Brain microvascular endothelial cell (primary cell): ENCODE data around the gene GALNT12.

Source experiments
- DNase-seq: peaks from one replicate; pipeline ENCODE4 v3.0.0-alpha.2; 2020
- H3K27ac ChIP-seq: fragments of 250-450 bp; sonication (Bioruptor Pico); 2 replicates; pipeline ENCODE4 v1.5.1; 2020; ENCODE audit warnings: mild to moderate bottlenecking, moderate library complexity
- H3K27me3 ChIP-seq: fragments of 250-450 bp; sonication (Bioruptor Pico); replicated peaks from 2 replicates; pipeline ENCODE4 v1.5.1; 2020; ENCODE audit warnings: mild to moderate bottlenecking
- H3K36me3 ChIP-seq: fragments of 250-450 bp; sonication (Bioruptor Pico); replicated peaks from 2 replicates; pipeline ENCODE4 v1.5.1; 2020; ENCODE audit warnings: mild to moderate bottlenecking
- H3K4me3 ChIP-seq: 2 replicates; pipeline ENCODE4 v1.5.1; 2011; ENCODE audit warnings: low read depth, mild to moderate bottlenecking, control low read depth, low read length, moderate library complexity
- in situ Hi-C: cut with HindIII; loops from 2 replicates; pipeline ENCODE4 v1.10.0; 2017; ENCODE audit warnings: low sequenced_read_pairs, low pct_ligation_motif_present
- TF ChIP-seq, protein P1 (sequence below): IDR thresholded peaks from 2 replicates; pipeline ENCODE4 v1.5.1; 2011; ENCODE audit warnings: low read depth, mild to moderate bottlenecking, moderate library complexity, low read length, control low read depth, inconsistent platforms; ENCODE audit errors: missing control alignments

The GALNT12 gene

DNA sequence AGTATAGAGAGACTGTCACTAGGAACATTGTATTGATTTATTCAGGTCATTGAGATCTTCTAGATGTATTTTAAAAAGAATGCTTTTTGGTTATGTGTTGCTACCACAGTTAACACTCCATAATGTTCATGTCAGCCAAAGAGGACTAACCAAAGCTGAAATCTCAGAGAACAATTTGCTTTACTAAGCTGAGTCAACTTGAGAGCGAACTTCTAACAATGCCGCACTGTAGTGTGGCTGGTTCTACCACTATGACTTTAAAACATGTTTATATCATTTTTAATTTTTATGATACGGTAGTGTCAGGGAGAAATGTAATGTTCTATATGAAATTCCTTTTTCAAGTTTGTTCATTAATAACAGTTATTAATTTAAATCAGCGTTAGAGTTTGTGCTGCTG is 42.1 kb downstream of the GALNT12 start:
- H3K27ac ChIP-seq = no peak overlapping the region
- TF ChIP-seq, protein P1, sequence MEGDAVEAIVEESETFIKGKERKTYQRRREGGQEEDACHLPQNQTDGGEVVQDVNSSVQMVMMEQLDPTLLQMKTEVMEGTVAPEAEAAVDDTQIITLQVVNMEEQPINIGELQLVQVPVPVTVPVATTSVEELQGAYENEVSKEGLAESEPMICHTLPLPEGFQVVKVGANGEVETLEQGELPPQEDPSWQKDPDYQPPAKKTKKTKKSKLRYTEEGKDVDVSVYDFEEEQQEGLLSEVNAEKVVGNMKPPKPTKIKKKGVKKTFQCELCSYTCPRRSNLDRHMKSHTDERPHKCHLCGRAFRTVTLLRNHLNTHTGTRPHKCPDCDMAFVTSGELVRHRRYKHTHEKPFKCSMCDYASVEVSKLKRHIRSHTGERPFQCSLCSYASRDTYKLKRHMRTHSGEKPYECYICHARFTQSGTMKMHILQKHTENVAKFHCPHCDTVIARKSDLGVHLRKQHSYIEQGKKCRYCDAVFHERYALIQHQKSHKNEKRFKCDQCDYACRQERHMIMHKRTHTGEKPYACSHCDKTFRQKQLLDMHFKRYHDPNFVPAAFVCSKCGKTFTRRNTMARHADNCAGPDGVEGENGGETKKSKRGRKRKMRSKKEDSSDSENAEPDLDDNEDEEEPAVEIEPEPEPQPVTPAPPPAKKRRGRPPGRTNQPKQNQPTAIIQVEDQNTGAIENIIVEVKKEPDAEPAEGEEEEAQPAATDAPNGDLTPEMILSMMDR = no peak
- no peak for DNase-seq
- no peaks in the 10 kb centered on the region for H3K27me3 ChIP-seq
- in situ Hi-C loops = loop anchor here (25.0 kb wide), 1 partner anchor 288 kb away; no protein-coding TSS in a partner anchor
- no peaks in the 10 kb centered on the region for H3K36me3 ChIP-seq
- H3K4me3 ChIP-seq = no peak overlapping the region

DNA sequence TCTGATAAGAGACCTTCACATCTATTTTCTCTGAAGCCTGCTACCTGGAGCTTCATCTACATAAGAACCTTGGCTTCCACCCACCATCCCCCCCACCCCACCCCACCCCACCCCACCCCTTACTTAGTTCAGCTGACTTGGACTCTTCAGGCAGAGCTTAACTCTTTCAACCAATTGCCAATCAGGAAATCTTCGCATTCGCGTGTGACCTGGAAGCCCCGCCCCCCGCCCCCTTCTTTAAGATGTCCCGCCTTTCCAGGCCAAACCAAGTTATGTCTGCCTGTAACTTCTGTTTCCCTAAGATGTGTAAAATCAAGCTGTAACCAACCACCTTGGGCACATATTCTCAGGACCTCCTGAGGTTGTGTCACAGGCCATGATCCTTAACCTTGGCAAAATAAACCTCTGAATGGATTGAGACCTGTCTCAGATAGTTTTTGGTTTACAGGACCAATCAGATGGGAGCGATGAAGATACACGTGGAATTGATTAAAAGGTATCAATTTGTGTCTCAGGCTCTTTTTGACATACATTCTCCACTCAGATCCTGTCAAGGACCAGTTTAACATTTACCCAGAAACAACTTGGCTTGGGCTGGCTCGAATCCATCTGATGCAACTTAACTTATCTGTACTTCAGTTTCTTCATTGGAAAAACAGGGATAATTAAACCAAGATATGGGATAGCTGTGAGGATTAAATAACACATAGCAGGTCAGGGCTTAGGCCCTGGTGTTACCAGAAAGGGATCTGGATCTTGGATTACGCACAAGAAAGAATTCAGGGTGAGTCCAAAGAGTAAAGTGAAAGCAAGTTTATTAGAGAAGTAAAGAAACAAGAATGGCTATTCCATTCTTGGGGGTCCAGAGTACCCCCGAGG is 43.6 kb downstream of the GALNT12 start:
- in situ Hi-C loops = loop anchor here (25.0 kb wide), 1 partner anchor 136 kb away; no protein-coding TSS in a partner anchor
- TF ChIP-seq, protein P1 = no peak
- H3K27ac ChIP-seq = no peak overlapping the region
- no peaks in the 10 kb centered on the region for H3K27me3 ChIP-seq
- no peaks in the 10 kb centered on the region for H3K36me3 ChIP-seq
- H3K4me3 ChIP-seq = no peak overlapping the region
- no peak for DNase-seq

DNA sequence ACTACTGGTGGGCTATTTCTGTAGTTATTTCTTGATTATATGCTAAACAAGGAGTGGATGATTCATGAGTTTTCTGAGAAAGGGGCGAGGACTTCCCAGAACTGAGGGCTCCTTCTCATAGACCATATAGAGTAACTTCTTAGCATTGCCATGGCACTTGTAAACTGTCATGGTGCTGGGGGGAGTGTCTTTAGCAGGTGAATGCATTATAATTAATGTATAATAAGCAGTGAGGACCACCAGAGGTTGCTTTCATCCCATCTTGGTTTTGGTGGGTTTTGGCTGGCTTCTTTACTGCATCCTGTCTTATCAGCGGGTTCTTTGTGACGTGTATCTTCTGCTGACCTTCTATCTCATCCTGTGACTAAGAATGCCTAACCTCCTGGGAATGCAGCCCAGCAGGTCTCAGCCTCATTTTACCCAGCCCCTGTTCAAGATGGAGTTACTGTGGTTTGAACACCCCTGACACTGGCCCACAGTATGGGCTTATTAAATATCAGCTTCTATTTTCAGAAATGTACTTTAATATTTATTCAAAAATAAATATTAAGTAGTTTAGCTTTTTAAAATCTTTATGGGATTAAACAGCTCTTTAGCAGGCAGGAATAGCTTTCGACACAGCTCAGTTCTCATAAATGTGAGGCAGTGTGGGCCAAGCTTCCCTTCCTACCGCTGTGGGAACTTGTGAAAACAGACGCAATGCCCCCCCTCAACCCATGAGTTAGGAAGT is 44.4 kb downstream of the GALNT12 start:
- H3K4me3 ChIP-seq = no peak overlapping the region
- in situ Hi-C loops = loop anchor here (25.0 kb wide), 1 partner anchor 135 kb away; no protein-coding TSS in a partner anchor
- H3K27me3 ChIP-seq = no peaks in the 10 kb centered on the region
- peak; percentile 42 for DNase-seq
- no peaks in the 10 kb centered on the region for H3K36me3 ChIP-seq
- TF ChIP-seq, protein P1 = no peak
- H3K27ac ChIP-seq = no peak overlapping the region

DNA sequence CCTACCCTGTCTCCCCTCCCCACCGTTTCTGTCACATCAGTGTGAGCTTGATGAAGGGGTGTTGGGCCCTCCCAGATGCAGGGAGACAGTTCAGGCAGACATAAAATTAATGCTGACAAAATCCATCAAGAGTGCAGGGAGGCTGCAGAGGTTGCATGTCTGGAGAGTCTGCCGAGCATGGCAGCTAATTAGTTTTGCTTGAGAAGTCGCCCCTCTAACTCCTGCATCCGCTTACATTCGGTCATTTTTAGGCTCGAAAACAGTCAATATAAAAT is 44.9 kb downstream of the GALNT12 start:
- Histone ChIP-seq H3K36me3 (no peaks in the 10 kb centered on the region), H3K4me3 (no peak overlapping the region), H3K27me3 (no peaks in the 10 kb centered on the region), H3K27ac (no peak overlapping the region)
- no peak for DNase-seq
- in situ Hi-C loops = loop anchor here (25.0 kb wide), 1 partner anchor 135 kb away; no protein-coding TSS in a partner anchor
- TF ChIP-seq, protein P1 = no peak

DNA sequence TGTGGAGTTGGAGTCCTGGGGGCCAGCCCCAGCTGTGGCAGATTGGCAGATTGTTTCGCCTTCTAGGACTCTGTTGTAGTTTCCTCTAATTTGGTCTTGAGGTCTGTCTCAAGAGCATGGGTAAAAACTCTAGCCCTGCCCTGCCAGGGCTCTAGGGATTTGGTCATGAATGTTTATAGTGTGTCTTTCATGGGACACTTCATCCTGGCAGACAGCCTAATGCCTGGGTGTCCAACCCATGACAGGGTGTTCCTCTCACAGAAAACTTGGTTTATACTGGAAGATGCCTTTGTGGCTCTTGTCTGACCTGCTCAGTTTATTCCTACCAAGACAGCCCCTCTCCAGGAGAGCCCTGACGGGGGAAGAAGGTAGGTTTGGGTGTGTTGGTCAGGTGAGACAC is 45.5 kb downstream of the GALNT12 start:
- H3K36me3 ChIP-seq = no peaks in the 10 kb centered on the region
- H3K27ac ChIP-seq = no peak overlapping the region
- H3K27me3 ChIP-seq = no peaks in the 10 kb centered on the region
- in situ Hi-C loops = loop anchor here (25.0 kb wide), 1 partner anchor 134 kb away; no protein-coding TSS in a partner anchor
- H3K4me3 ChIP-seq = no peak overlapping the region
- TF ChIP-seq, protein P1 = no peak
- DNase-seq = no peak
